ENCODE results near the gene MB.

Gene MB

DNA sequence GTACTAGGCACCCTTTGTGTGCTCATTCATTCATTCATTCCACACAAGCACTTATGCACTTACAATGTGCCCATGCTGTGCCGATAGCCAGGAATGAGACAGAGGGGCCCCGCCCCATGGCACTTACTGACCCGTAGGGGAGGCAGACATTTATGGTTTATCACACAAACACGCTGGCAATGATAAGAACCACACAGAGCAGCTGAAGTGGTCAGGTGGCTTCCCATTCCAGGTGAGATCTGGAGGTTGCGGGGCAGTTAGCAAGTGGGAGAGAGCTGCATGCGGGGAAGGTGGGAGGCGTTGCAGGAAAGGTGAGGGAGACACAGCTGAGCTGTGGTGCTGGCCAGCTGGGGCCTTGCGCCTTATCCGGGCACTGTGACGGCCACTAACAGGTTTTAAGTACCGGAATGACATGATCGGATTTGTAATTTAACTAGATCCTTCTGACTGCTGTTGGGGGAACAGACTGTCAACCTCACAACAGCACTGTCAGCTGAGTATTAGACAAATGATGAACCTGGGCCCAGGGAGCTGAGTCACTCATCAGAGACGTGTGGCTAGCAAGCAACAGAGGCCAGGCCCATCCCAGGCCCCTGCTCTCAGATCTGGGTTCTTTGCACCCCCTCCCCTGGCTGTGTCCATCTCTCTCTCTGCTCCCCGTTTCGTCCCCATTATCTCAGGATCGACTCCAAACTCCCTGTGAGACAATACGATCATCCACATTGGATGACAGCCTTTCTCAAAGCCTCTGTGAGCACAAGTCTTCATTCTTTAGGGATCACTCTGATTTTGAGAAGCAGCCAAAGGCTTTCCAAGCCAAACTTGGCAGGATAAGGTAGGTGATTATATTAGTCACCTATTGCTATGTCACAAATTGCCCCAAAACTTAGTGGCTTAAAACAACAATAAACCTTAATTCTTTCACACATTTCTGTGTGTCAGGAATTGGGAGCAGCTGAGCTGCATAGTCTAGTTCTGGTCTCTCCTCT is 48.1 kb downstream of the MB start:
- no peak for DNase-seq (ENCODE audit: insufficient read length, low spot score)
- no peak for FAIRE-seq
- no peak for TF ChIP-seq CTCF (IDR thresholded peaks at IDR 0.05; ENCODE audit: insufficient read depth, missing control alignments)

DNA sequence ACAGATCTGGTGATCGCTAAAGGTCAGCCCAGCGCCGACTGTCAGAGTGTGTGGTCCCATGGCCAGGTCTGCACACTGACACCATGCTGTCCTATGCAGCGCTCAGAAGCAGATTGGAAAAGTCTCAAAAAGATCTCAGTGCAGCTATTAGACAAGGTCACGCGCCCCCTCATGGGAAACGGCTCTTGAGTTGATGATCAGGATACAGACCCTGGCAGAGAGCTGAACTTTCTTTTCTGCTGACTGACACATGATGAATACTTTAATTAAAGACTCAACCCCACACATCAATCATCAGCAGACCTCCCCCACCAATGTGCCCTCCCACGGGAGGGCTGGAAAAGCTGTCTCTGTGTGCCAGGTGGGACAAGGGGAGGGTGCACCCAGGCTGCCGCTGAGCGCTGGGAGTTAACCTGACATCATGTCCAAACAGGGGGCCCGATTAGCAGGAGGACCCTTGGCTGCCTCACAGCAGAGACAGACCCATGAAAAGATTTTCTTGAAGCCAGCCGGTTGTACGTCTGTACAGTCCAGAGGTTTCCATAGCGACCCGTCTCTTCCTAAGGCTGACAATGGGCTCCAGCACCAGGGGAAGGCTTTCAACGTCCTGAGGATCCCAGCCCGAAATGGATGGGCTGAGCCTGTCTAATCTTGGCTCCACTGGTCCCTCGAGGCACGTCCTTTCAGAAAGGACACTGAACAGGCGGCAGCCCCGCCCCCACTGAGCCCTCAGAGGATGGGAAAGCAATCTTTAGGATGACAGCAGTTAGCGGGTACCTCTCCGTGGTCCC is 49.6 kb downstream of the MB start:
- no peak for TF ChIP-seq CTCF (IDR thresholded peaks at IDR 0.05; ENCODE audit: insufficient read depth, missing control alignments)
- DNase-seq (ENCODE audit: insufficient read length, low spot score) (no peak), FAIRE-seq (no peak)

GRCh38 chr22:35564975-35565867 is 51.9 kb downstream of the MB start:
- FAIRE-seq (no peak), DNase-seq (ENCODE audit: insufficient read length, low spot score) (no peak)
- no peak for TF ChIP-seq CTCF (IDR thresholded peaks at IDR 0.05; ENCODE audit: insufficient read depth, missing control alignments)

DNA sequence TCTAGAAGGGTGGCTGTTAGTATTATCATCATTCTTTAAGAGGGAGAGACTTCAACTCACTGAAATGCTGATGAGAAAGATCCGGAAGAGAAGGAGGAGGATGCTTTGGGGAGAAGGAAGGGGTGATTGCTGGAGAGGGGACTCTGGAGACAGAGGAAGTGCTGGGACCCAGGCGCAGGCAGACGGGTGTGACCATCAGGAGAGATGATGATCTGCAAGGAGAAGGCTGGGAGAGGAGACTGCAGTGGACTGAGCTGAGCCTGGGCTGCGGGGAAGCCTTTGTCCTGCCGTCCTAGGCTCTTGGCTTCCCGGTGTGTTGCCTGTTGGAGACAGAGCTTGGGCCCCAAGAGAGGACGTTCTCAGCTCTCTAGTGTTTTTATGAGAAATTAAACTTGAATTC is 53.9 kb downstream of the MB start:
- DNase-seq (ENCODE audit: insufficient read length, low spot score) (no peak), FAIRE-seq (no peak)
- TF ChIP-seq CTCF (IDR thresholded peaks at IDR 0.05; ENCODE audit: insufficient read depth, missing control alignments) = no peak

- no peak for DNase-seq (ENCODE audit: insufficient read length, low spot score)
- TF ChIP-seq CTCF (IDR thresholded peaks at IDR 0.05; ENCODE audit: insufficient read depth, missing control alignments) = no peak
- FAIRE-seq = no peak
Observed at GRCh38 chr22:35561796-35562526, 55.2 kb downstream of the MB start.

DNA sequence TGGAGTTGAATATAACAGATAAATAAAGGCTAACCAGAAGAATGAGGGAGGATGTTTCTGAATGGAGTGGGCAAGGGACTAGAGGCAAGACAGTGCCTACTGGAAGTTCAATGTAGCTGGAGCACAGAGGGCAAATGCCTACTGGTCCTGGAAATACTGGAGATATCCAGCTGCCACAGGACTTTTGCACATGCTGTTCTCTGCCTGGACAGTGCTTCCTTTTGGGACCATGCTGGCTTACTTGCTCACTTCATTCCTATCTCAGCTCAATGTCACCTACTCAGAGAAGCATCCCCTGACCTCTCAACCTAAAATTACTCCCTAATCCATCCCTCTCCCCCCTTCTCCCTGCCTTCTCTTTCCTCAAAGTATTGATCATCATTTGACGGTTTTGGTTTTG is 56.3 kb downstream of the MB start:
- no peak for FAIRE-seq
- no peak for TF ChIP-seq CTCF (IDR thresholded peaks at IDR 0.05; ENCODE audit: insufficient read depth, missing control alignments)

More for the DNA sequence above, 56.3 kb downstream of the MB start:
- no peak for DNase-seq (ENCODE audit: insufficient read length, low spot score)
